ENCODE data around the gene AKNA.

Gene AKNA

GRCh38 chr9:114387680-114388356 is at the start of gene AKNA:
Gene AKNA (minus strand): TSS chr9:114387982. CDS start chr9:114381333, 6,649 bp downstream.
- peak within 1 kb of the TSS; percentile 99 for H3K27ac ChIP-seq (ENCODE audit: low read depth, low read length, poor library complexity, severe bottlenecking)
- peaks cover 4% of the 10 kb centered on the region; the same call in 1 of the 2 replicates for H3K36me3 ChIP-seq (ENCODE audit: insufficient read depth, low read length)
- peak within 1 kb of the TSS; percentile 96 for H3K4me2 ChIP-seq (ENCODE audit: low read length)
- H3F3A ChIP-seq (ENCODE audit: insufficient read depth, low read length), result peaks cover 16% of the 10 kb centered on the region; the same call in 1 of the 2 replicates
- peak within 1 kb of the TSS; percentile 84 for H3K4me3 ChIP-seq (ENCODE audit: low read depth, low read length, poor library complexity, severe bottlenecking)
- H3K9me3 ChIP-seq (ENCODE audit: low read length), result no peaks in the 10 kb centered on the region
- H2AFZ ChIP-seq (ENCODE audit: low read length), result no peak within 1 kb of the TSS
- H3K79me2 ChIP-seq (ENCODE audit: insufficient read depth, low read length), result peaks cover 28% of the 10 kb centered on the region
- H3K4me1 ChIP-seq (ENCODE audit: insufficient read depth, low read length, severe bottlenecking), result peaks cover 90% of the 10 kb centered on the region
- no peaks in the 10 kb centered on the region for H3K9me2 ChIP-seq (ENCODE audit: low read depth, low read length)
- TF ChIP-seq EZH2 (IDR thresholded peaks at IDR 0.05; ENCODE audit: borderline replicate concordance, low read length) (no peak), CTCF (IDR thresholded peaks at IDR 0.05; ENCODE audit: low read length) (no peak)
- H4K20me1 ChIP-seq (ENCODE audit: insufficient read depth, low read length), result no peaks in the 10 kb centered on the region
- H3K27me3 ChIP-seq (ENCODE audit: insufficient read depth, low read length), result no peaks in the 10 kb centered on the region
- peak within 1 kb of the TSS; percentile 91 for H3K9ac ChIP-seq (ENCODE audit: low read length)

GRCh38 chr9:114437401-114437893 is 49.7 kb upstream of the AKNA start:
- H3K9ac ChIP-seq (ENCODE audit: low read length), result no peak overlapping the region
- H3K9me2 ChIP-seq (ENCODE audit: low read depth, low read length), result no peaks in the 10 kb centered on the region
- H3K4me3 ChIP-seq (ENCODE audit: low read depth, low read length, poor library complexity, severe bottlenecking), result no peak overlapping the region
- no peaks in the 10 kb centered on the region for H3K36me3 ChIP-seq (ENCODE audit: insufficient read depth, low read length)
- H4K20me1 ChIP-seq (ENCODE audit: insufficient read depth, low read length), result no peaks in the 10 kb centered on the region
- no peaks in the 10 kb centered on the region; the same call in 1 of the 2 replicates for H3K27me3 ChIP-seq (ENCODE audit: insufficient read depth, low read length)
- no peak overlapping the region for H2AFZ ChIP-seq (ENCODE audit: low read length)
- H3K4me1 ChIP-seq (ENCODE audit: insufficient read depth, low read length, severe bottlenecking), result no peaks in the 10 kb centered on the region
- H3F3A ChIP-seq (ENCODE audit: insufficient read depth, low read length), result no peaks in the 10 kb centered on the region
- H3K27ac ChIP-seq (ENCODE audit: low read depth, low read length, poor library complexity, severe bottlenecking), result no peak overlapping the region
- H3K4me2 ChIP-seq (ENCODE audit: low read length), result no peak overlapping the region
- H3K9me3 ChIP-seq (ENCODE audit: low read length), result no peaks in the 10 kb centered on the region
- no peak for TF ChIP-seq CTCF (IDR thresholded peaks at IDR 0.05; ENCODE audit: low read length)
- no peak for TF ChIP-seq EZH2 (IDR thresholded peaks at IDR 0.05; ENCODE audit: borderline replicate concordance, low read length)
- no peaks in the 10 kb centered on the region for H3K79me2 ChIP-seq (ENCODE audit: insufficient read depth, low read length)

GRCh38 chr9:114434878-114435311 is 47.1 kb upstream of the AKNA start:
- Histone ChIP-seq H3K79me2 (ENCODE audit: insufficient read depth, low read length) (no peaks in the 10 kb centered on the region), H3K4me2 (ENCODE audit: low read length) (no peak overlapping the region), H3K27ac (ENCODE audit: low read depth, low read length, poor library complexity, severe bottlenecking) (no peak overlapping the region), H3K9me2 (ENCODE audit: low read depth, low read length) (no peaks in the 10 kb centered on the region), H3K4me1 (ENCODE audit: insufficient read depth, low read length, severe bottlenecking) (no peaks in the 10 kb centered on the region), H4K20me1 (ENCODE audit: insufficient read depth, low read length) (no peaks in the 10 kb centered on the region), H3K4me3 (ENCODE audit: low read depth, low read length, poor library complexity, severe bottlenecking) (no peak overlapping the region), H3F3A (ENCODE audit: insufficient read depth, low read length) (no peaks in the 10 kb centered on the region), H3K27me3 (ENCODE audit: insufficient read depth, low read length) (no peaks in the 10 kb centered on the region; the same call in 1 of the 2 replicates), H3K9ac (ENCODE audit: low read length) (no peak overlapping the region), H2AFZ (ENCODE audit: low read length) (no peak overlapping the region), H3K36me3 (ENCODE audit: insufficient read depth, low read length) (no peaks in the 10 kb centered on the region), H3K9me3 (ENCODE audit: low read length) (no peaks in the 10 kb centered on the region)
- TF ChIP-seq CTCF (IDR thresholded peaks at IDR 0.05; ENCODE audit: low read length), result peak; percentile 81
- no peak for TF ChIP-seq EZH2 (IDR thresholded peaks at IDR 0.05; ENCODE audit: borderline replicate concordance, low read length)

Data from OCI-LY1 (cell line).